Osteoblast (primary cell): ENCODE results near the gene SLC22A7. TPM values are rescaled to one million over a fixed set of nuclear protein-coding genes. Genes with fewer than 3 reads are reported as not detected.

Experiments used
- DNase-seq: peaks from one replicate; pipeline ENCODE4 v3.0.0; 2011; ENCODE audit warnings: low spot score, mixed read lengths; ENCODE audit not compliant: insufficient read length; ENCODE audit errors: missing footprints
- H2AFZ ChIP-seq: 2 replicates; pipeline ENCODE4 v1.6.0; 2011; ENCODE audit warnings: mild to moderate bottlenecking, low read length
- H3K27ac ChIP-seq: 2 replicates; pipeline ENCODE4 v1.5.1; 2011; ENCODE audit warnings: mild to moderate bottlenecking, low read depth, low read length, moderate library complexity
- H3K27me3 ChIP-seq: 2 replicates; pipeline ENCODE4 v1.6.0; 2012; ENCODE audit warnings: mild to moderate bottlenecking, control low read depth, inconsistent platforms, low read length, moderate library complexity; ENCODE audit not compliant: insufficient read depth
- H3K36me3 ChIP-seq: 2 replicates; pipeline ENCODE4 v1.5.1; 2011; ENCODE audit warnings: mild to moderate bottlenecking, low read length, control low read depth, moderate library complexity; ENCODE audit not compliant: insufficient read depth
- H3K4me1 ChIP-seq: 2 replicates; pipeline ENCODE4 v1.5.1; 2011; ENCODE audit warnings: mild to moderate bottlenecking, low read length, control low read depth, moderate library complexity; ENCODE audit not compliant: insufficient read depth
- H3K4me2 ChIP-seq: 2 replicates; pipeline ENCODE4 v1.6.0; 2011; ENCODE audit warnings: mild to moderate bottlenecking, low read length; ENCODE audit not compliant: insufficient read depth
- H3K4me3 ChIP-seq: fragments of 200-600 bp; sonication (generic); 3 replicates; pipeline ENCODE4 v1.5.1; 2012; ENCODE audit warnings: mild to moderate bottlenecking, low read length, inconsistent platforms; ENCODE audit not compliant: insufficient read depth
- H3K79me2 ChIP-seq: 2 replicates; pipeline ENCODE4 v1.6.0; 2012; ENCODE audit warnings: mild to moderate bottlenecking, low read length, control low read depth, inconsistent platforms; ENCODE audit not compliant: insufficient read depth
- H3K9me3 ChIP-seq: 2 replicates; pipeline ENCODE4 v1.5.1; 2011; ENCODE audit warnings: low read depth, low read length, control low read depth
- H4K20me1 ChIP-seq: 2 replicates; pipeline ENCODE4 v1.6.0; 2012; ENCODE audit warnings: mild to moderate bottlenecking, low read length, control low read depth; ENCODE audit not compliant: insufficient read depth
- total RNA-seq: library from RNA; depleted of rRNA; stranded (reverse); fragments of >200 nt; gene quantifications from 2 replicates; pipeline ENCODE4 v1.2.3, GENCODE V29; 2012
- TF ChIP-seq, protein P1 (sequence below): IDR thresholded peaks from 2 replicates; pipeline ENCODE4 v1.5.1; 2011; ENCODE audit warnings: mild to moderate bottlenecking, low read depth, low read length, moderate library complexity; ENCODE audit errors: extremely low read depth

The SLC22A7 gene
- total RNA-seq, 1 donor = not detected

DNA sequence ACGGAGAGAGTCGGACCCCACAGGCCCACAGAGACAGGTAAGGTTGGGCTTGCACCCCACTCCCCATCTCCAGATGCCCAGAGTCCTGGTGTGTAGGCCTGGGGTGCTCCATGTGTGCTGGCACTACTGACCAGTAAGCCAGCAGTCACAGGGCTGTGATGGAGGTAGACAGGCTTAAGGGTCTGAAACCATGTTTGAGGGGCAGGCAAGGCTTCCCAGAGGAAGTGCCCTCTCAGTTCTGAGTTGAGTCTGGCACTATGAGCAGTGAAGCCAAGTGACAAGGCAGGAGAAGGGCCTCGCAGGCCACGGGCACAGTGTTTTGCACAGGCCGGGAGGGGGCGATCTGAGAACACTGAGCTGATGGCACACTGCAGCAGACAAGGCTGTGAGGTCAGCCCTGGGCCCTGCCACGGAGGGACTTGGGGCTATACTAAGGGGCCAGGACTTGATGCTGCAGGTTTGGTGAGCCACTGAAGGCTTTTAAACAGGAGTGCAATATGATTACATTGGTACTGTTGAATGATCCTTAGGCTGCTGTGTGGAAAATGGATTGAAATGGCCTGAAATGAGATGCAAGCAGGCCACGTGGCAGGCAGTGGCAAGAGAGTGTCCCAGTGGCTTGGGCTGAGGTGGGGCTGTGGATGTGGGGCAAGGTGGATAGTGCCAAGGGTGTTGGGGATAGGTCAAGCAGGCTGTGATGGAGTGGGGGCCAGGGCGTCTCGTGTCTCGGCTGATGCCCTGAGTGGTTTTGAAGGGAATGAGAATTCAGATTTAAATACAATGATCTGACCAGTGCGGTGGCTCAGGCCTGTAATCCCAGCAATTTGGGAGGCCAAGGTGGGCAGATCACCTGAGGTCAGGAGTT is 34.5 kb upstream of the SLC22A7 start:
- DNase-seq = peak; percentile 100
- no peaks in the 10 kb centered on the region for H3K36me3 ChIP-seq
- H3K79me2 ChIP-seq = no peaks in the 10 kb centered on the region
- TF ChIP-seq, protein P1, sequence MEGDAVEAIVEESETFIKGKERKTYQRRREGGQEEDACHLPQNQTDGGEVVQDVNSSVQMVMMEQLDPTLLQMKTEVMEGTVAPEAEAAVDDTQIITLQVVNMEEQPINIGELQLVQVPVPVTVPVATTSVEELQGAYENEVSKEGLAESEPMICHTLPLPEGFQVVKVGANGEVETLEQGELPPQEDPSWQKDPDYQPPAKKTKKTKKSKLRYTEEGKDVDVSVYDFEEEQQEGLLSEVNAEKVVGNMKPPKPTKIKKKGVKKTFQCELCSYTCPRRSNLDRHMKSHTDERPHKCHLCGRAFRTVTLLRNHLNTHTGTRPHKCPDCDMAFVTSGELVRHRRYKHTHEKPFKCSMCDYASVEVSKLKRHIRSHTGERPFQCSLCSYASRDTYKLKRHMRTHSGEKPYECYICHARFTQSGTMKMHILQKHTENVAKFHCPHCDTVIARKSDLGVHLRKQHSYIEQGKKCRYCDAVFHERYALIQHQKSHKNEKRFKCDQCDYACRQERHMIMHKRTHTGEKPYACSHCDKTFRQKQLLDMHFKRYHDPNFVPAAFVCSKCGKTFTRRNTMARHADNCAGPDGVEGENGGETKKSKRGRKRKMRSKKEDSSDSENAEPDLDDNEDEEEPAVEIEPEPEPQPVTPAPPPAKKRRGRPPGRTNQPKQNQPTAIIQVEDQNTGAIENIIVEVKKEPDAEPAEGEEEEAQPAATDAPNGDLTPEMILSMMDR = peak; percentile 90
- no peaks in the 10 kb centered on the region for H4K20me1 ChIP-seq
- peak overlapping the region; percentile 36 for H2AFZ ChIP-seq
- H3K4me1 ChIP-seq = peaks cover 2% of the 10 kb centered on the region
- no peak overlapping the region for H3K4me2 ChIP-seq
- H3K4me3 ChIP-seq = no peak overlapping the region
- no peak overlapping the region for H3K27ac ChIP-seq
- no peaks in the 10 kb centered on the region for H3K9me3 ChIP-seq
- H3K27me3 ChIP-seq = peaks cover 18% of the 10 kb centered on the region

DNA sequence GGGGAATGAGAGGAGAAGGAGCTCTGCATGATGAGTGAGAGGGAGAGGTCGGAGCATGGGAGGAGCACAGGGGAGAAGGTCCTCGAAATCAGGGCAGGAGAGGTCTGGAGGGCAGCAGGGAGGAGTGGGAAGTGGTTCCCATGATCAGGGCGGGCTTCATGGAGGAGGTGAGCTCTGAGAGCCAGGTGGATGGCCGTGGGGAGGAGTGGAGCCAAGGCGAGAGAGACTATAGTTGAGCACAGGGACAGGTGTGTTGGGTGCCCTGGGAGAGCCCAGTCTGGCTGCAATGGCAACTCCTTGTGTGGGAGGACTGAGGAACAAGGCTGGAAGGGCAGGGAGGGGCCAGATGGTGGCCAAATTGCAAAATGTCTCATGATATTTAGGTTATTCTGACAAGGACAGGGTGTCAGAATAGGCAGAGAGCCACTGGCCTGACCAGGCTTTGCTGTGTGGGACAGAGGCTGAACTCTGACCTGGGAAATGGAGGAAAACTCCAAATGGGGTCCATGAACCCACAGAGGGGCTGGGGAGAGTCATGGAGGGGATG is 33.4 kb upstream of the SLC22A7 start:
- no peaks in the 10 kb centered on the region for H3K9me3 ChIP-seq
- no peaks in the 10 kb centered on the region for H4K20me1 ChIP-seq
- H3K4me1 ChIP-seq = peaks cover 9% of the 10 kb centered on the region
- DNase-seq = peak; percentile 81
- TF ChIP-seq, protein P1 = no peak
- H3K4me2 ChIP-seq = no peak overlapping the region
- no peak overlapping the region for H2AFZ ChIP-seq
- no peaks in the 10 kb centered on the region for H3K36me3 ChIP-seq
- no peak overlapping the region for H3K27ac ChIP-seq
- no peaks in the 10 kb centered on the region for H3K79me2 ChIP-seq
- no peak overlapping the region for H3K4me3 ChIP-seq
- peaks cover 20% of the 10 kb centered on the region for H3K27me3 ChIP-seq

DNA sequence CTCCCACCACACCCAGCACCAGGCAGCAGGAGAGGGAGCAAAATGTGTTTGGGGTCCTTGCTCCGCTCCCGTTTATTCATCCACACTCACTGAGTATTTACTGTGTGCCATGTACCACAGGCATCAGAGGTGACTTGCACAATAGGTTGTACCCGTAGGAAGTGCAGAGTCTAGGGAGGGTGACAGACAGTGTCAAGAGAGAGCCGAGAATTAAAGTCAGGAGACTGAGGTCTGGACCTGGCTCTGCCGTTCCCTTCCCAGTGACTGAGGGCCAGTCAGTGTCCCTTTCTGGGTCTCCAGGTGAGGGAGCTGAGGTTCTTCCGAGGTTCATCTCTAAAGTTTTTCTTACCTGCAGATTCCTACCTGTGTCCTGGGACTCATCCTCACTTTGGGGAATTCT is 32.5 kb upstream of the SLC22A7 start:
- H4K20me1 ChIP-seq = no peaks in the 10 kb centered on the region
- no peak overlapping the region for H3K27ac ChIP-seq
- DNase-seq = no peak
- H3K27me3 ChIP-seq = peaks cover 20% of the 10 kb centered on the region
- TF ChIP-seq, protein P1 = no peak
- no peak overlapping the region for H3K4me2 ChIP-seq
- no peaks in the 10 kb centered on the region for H3K36me3 ChIP-seq
- H2AFZ ChIP-seq = no peak overlapping the region
- no peak overlapping the region for H3K4me3 ChIP-seq
- no peaks in the 10 kb centered on the region for H3K79me2 ChIP-seq
- H3K4me1 ChIP-seq = peaks cover 9% of the 10 kb centered on the region
- no peaks in the 10 kb centered on the region for H3K9me3 ChIP-seq

DNA sequence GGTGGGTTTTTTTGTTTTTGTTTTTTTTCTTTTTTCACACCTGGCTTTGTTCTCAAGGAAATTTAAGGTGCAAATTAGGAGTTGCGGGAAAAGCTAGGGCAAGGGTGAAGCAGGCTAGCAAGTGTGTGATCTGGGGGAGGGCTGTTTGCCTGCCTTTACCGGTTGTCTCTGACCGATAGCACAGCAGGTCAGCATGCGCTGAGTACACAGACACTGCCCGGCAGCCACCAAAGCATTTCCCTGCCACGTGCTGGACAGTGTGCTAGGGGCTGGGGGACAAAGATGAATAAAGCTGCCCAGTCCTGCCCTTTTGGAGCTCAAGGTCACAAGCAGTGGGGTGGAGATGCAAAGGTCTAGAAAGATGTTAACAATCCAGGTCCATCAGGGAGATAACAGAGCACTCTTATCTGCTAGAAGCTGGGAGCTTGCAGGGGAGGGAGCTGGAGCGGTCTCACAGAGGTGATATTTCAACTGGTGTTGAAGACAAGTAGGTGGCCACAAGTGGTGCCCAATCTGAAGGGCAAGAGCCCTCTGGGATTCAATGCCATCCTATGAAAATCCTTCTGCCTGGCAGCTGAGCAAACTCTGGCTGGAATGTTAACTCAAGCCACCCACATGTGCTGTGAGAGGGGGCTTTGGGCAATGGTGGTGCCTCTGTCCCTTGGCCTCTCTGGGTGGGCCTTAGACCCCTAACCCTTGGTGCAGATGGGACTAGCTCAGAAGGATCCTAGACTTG is 30.3 kb upstream of the SLC22A7 start:
- H3K4me2 ChIP-seq = no peak overlapping the region
- H2AFZ ChIP-seq = no peak overlapping the region
- H3K4me1 ChIP-seq = peaks cover 9% of the 10 kb centered on the region
- no peaks in the 10 kb centered on the region for H3K79me2 ChIP-seq
- peak; percentile 77 for DNase-seq
- TF ChIP-seq, protein P1 = no peak
- H3K27ac ChIP-seq = no peak overlapping the region
- no peaks in the 10 kb centered on the region for H4K20me1 ChIP-seq
- H3K36me3 ChIP-seq = no peaks in the 10 kb centered on the region
- H3K4me3 ChIP-seq = no peak overlapping the region
- H3K27me3 ChIP-seq = peaks cover 20% of the 10 kb centered on the region
- no peaks in the 10 kb centered on the region for H3K9me3 ChIP-seq
